Astrocyte (in vitro differentiated cells and primary cell): Measurements from ENCODE around the gene PRPSAP1. TPM values are rescaled to one million over a fixed set of nuclear protein-coding genes. Genes with fewer than 3 reads are reported as not detected.

Experiments used
- DNase-seq: peaks from one replicate; pipeline ENCODE4 v3.0.0-alpha.2; 2010; ENCODE audit warnings: low read depth
- FAIRE-seq: peaks from 2 replicates; lab custom pipeline; 2011; peaks lifted over from hg19 to GRCh38; lab: Jason Lieb, UNC
- H2AFZ ChIP-seq: 2 replicates; pipeline ENCODE4 v1.6.0; 2012; ENCODE audit warnings: low read depth, low read length, inconsistent platforms
- H3K27ac ChIP-seq: 2 replicates; pipeline ENCODE4 v1.5.1; 2011; ENCODE audit warnings: low read depth, low read length, inconsistent platforms
- H3K27me3 ChIP-seq: 2 replicates; pipeline ENCODE4 v1.6.0; 2011; ENCODE audit warnings: low read length, inconsistent platforms; ENCODE audit not compliant: insufficient read depth
- H3K36me3 ChIP-seq: 2 replicates; pipeline ENCODE4 v1.5.1; 2011; ENCODE audit warnings: low read length, inconsistent platforms; ENCODE audit not compliant: insufficient read depth
- H3K4me1 ChIP-seq: 2 replicates; pipeline ENCODE4 v1.5.1; 2011; ENCODE audit warnings: low read length, inconsistent platforms; ENCODE audit not compliant: insufficient read depth
- H3K4me2 ChIP-seq: 2 replicates; pipeline ENCODE4 v1.6.0; 2012; ENCODE audit warnings: low read length, inconsistent platforms
- H3K4me3 ChIP-seq: 2 replicates; pipeline ENCODE4 v1.5.1; 2011; ENCODE audit warnings: low read depth, mild to moderate bottlenecking, low read length, inconsistent platforms; ENCODE audit not compliant: insufficient read depth
- H3K79me2 ChIP-seq: 2 replicates; pipeline ENCODE4 v1.6.0; 2012; ENCODE audit warnings: mild to moderate bottlenecking, low read length, inconsistent platforms; ENCODE audit not compliant: insufficient read depth
- H3K9ac ChIP-seq: 2 replicates; pipeline ENCODE4 v1.6.0; 2012; ENCODE audit warnings: mild to moderate bottlenecking, low read length, inconsistent platforms
- H3K9me3 ChIP-seq: 2 replicates; pipeline ENCODE4 v1.5.1; 2012; ENCODE audit warnings: low read depth, mild to moderate bottlenecking, low read length, inconsistent platforms; ENCODE audit not compliant: insufficient read depth
- H4K20me1 ChIP-seq: 2 replicates; pipeline ENCODE4 v1.6.0; 2012; ENCODE audit warnings: low read length, inconsistent platforms; ENCODE audit not compliant: insufficient read depth
- H3K27ac Mint-ChIP-seq: one replicate; pipeline ENCODE4 v1.8.0; 2021; ENCODE audit warnings: mild to moderate bottlenecking, mixed read lengths; ENCODE audit not compliant: unreplicated experiment
- H3K27me3 Mint-ChIP-seq: one replicate; pipeline ENCODE4 v1.8.0; 2021; ENCODE audit warnings: low read depth, mixed read lengths; ENCODE audit not compliant: unreplicated experiment
- H3K36me3 Mint-ChIP-seq: one replicate; pipeline ENCODE4 v1.8.0; 2021; ENCODE audit warnings: low read depth, mixed read lengths; ENCODE audit not compliant: unreplicated experiment
- H3K4me1 Mint-ChIP-seq: one replicate; pipeline ENCODE4 v1.8.0; 2021; ENCODE audit warnings: low read depth, mixed read lengths; ENCODE audit not compliant: unreplicated experiment
- H3K4me3 Mint-ChIP-seq: one replicate; pipeline ENCODE4 v1.8.0; 2021; ENCODE audit warnings: mild to moderate bottlenecking, moderate library complexity, mixed read lengths; ENCODE audit not compliant: unreplicated experiment
- H3K9me3 Mint-ChIP-seq: one replicate; pipeline ENCODE4 v1.8.0; 2021; ENCODE audit warnings: mild to moderate bottlenecking, mixed read lengths; ENCODE audit not compliant: unreplicated experiment
- CTCF ChIP-seq: IDR thresholded peaks from 2 replicates; pipeline ENCODE4 v1.5.1; 2011; ENCODE audit warnings: low read depth, mild to moderate bottlenecking, inconsistent platforms, low read length, moderate library complexity; ENCODE audit not compliant: insufficient read depth
- EZH2 ChIP-seq: IDR thresholded peaks from 2 replicates; pipeline ENCODE4 v1.6.1; 2012; ENCODE audit warnings: mild to moderate bottlenecking, low read length, inconsistent platforms; ENCODE audit not compliant: insufficient read depth
- total RNA-seq: library from RNA; stranded (reverse); gene quantifications from 2 replicates; pipeline ENCODE4 v1.2.1, GENCODE V29; 2021

PRPSAP1 gene
- total RNA-seq, 1 donor from 2014 or later = 36.2 TPM

GRCh38 chr17:76379646-76380376, 26.1 kb upstream of the PRPSAP1 start:
- Histone ChIP-seq H3K4me1 (peaks cover 29% of the 10 kb centered on the region), H3K27me3 (no peaks in the 10 kb centered on the region), H3K79me2 (peaks cover 30% of the 10 kb centered on the region), H3K36me3 (no peaks in the 10 kb centered on the region), H4K20me1 (no peaks in the 10 kb centered on the region), H3K9me3 (no peaks in the 10 kb centered on the region), H3K9ac (no peak overlapping the region), H3K4me3 (no peak overlapping the region), H3K27ac (no peak overlapping the region), H2AFZ (no peak overlapping the region), H3K4me2 (no peak overlapping the region)
- H3K27ac Mint-ChIP-seq = no peak overlapping the region
- no peak for TF ChIP-seq CTCF
- no peak for TF ChIP-seq EZH2
- H3K36me3 Mint-ChIP-seq = peaks cover 5% of the 10 kb centered on the region
- H3K9me3 Mint-ChIP-seq = peaks cover 2% of the 10 kb centered on the region
- H3K4me3 Mint-ChIP-seq = no peak overlapping the region
- DNase-seq (no peak), FAIRE-seq (no peak)
- no peaks in the 10 kb centered on the region for H3K27me3 Mint-ChIP-seq
- H3K4me1 Mint-ChIP-seq = peaks cover 6% of the 10 kb centered on the region

- Histone ChIP-seq H3K9ac (no peak overlapping the region), H3K27me3 (no peaks in the 10 kb centered on the region), H4K20me1 (no peaks in the 10 kb centered on the region), H3K79me2 (peaks cover 24% of the 10 kb centered on the region), H3K4me1 (peaks cover 29% of the 10 kb centered on the region), H3K4me3 (no peak overlapping the region), H3K4me2 (no peak overlapping the region), H2AFZ (no peak overlapping the region), H3K27ac (no peak overlapping the region), H3K9me3 (no peaks in the 10 kb centered on the region), H3K36me3 (no peaks in the 10 kb centered on the region)
- Mint-ChIP-seq H3K9me3 (peaks cover 2% of the 10 kb centered on the region), H3K4me3 (no peak overlapping the region), H3K36me3 (peaks cover 5% of the 10 kb centered on the region), H3K27me3 (no peaks in the 10 kb centered on the region), H3K4me1 (peaks cover 6% of the 10 kb centered on the region), H3K27ac (no peak overlapping the region)
- FAIRE-seq (no peak), DNase-seq (no peak)
- no peak for TF ChIP-seq CTCF
- TF ChIP-seq EZH2 = no peak
These were observed 25.5 kb upstream of the PRPSAP1 start for GRCh38 chr17:76379275-76379641.
